Liver (tissue), 3 donors: ENCODE measurements around the gene MPC1.

Experiments used
- EGR1 ChIP-seq, 2 donors: IDR thresholded peaks; 2 replicates each; pipeline ENCODE4 v1.6.1; 2016 to 2018; ENCODE audit warnings: antibody characterized with exemption in 2 of 2, low read depth in 2 of 2
- FOXA1 ChIP-seq: IDR thresholded peaks from 2 replicates; pipeline ENCODE4 v1.6.1; 2016; ENCODE audit warnings: antibody characterized with exemption
- FOXA2 ChIP-seq: IDR thresholded peaks from 2 replicates; pipeline ENCODE4 v1.6.1; 2016; ENCODE audit warnings: antibody characterized with exemption
- GABPA ChIP-seq, 2 donors: IDR thresholded peaks in 1 of 2; conservative IDR thresholded peaks in 1 of 2; 2 replicates each; pipeline ENCODE4 v1.6.1; 2016; ENCODE audit warnings: antibody characterized with exemption in 2 of 2, mild to moderate bottlenecking in 1 of 2, moderate library complexity in 1 of 2
- JUND ChIP-seq, 2 donors: IDR thresholded peaks; 2 replicates each; pipeline ENCODE4 v1.6.1; 2016; ENCODE audit warnings: antibody characterized with exemption in 2 of 2
- RAD21 ChIP-seq, 2 donors: IDR thresholded peaks; 2 replicates each; pipeline ENCODE4 v1.6.1; 2016; ENCODE audit warnings: antibody characterized with exemption in 2 of 2, mild to moderate bottlenecking in 2 of 2
- SP1 ChIP-seq: IDR thresholded peaks from 2 replicates; pipeline ENCODE4 v1.6.1; 2018; ENCODE audit warnings: antibody characterized with exemption, mild to moderate bottlenecking
- TAF1 ChIP-seq: conservative IDR thresholded peaks from 2 replicates; pipeline ENCODE4 v1.6.1; 2016; ENCODE audit warnings: antibody characterized with exemption, mild to moderate bottlenecking
- YY1 ChIP-seq: IDR thresholded peaks from 2 replicates; pipeline ENCODE4 v1.6.1; 2016; ENCODE audit warnings: antibody characterized with exemption, mild to moderate bottlenecking
- TF ChIP-seq, protein P1 (sequence below): fragments of 150-350 bp; IDR thresholded peaks from 2 replicates; pipeline ENCODE4 v1.5.1; 2017; ENCODE audit warnings: improper control_type of control experiment, low read depth, low read length; ENCODE audit not compliant: missing input control
- TF ChIP-seq, protein P2 (sequence below): IDR thresholded peaks from 2 replicates; pipeline ENCODE4 v1.6.1; 2016; ENCODE audit warnings: antibody characterized with exemption, mild to moderate bottlenecking
- TF ChIP-seq, protein P3 (sequence below): IDR thresholded peaks from 2 replicates; pipeline ENCODE4 v1.6.1; 2016; ENCODE audit warnings: antibody characterized with exemption
- TF ChIP-seq, protein P4 (sequence below): IDR thresholded peaks from 2 replicates; pipeline ENCODE4 v1.6.1; 2016; ENCODE audit warnings: antibody characterized with exemption
- TF ChIP-seq, protein P5 (sequence below): IDR thresholded peaks from 2 replicates; pipeline ENCODE4 v1.6.1; 2016; ENCODE audit warnings: antibody characterized with exemption
- donor health status: healthy.
- donor health status: healthy.

DNA sequence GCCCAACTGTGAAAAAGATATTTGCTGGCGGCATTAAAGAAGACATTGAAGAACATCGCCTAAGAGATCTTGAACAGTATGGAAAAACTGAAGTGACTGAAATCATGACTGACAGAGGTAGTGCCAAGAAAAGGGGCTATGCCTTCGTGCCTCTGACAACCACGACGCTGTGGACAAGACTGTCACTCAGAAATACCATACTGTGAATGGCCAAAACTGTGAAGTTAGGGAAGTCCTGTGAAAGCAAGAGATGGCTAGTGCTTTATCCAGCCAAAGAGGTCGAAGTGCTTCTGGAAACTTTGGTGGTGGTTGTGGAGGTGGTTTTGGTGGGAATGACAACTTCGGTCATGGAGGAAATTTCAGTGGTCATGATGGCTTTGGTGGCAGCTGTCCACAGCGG is 47.9 kb downstream of the MPC1 start:
- TF ChIP-seq RAD21 (IDR thresholded peaks at IDR 0.05) (no peak), YY1 (no peak), GABPA (IDR thresholded peaks at IDR 0.05 in 1 of 2, conservative IDR thresholded peaks at IDR 0.05 in 1 of 2) (no peak), JUND (IDR thresholded peaks at IDR 0.05) (no peak), FOXA1 (no peak), TAF1 (no peak), EGR1 (IDR thresholded peaks at IDR 0.05; ENCODE audit: low read depth in 2 of 2) (no peak), SP1 (no peak), FOXA2 (no peak)
- TF ChIP-seq, protein P1, sequence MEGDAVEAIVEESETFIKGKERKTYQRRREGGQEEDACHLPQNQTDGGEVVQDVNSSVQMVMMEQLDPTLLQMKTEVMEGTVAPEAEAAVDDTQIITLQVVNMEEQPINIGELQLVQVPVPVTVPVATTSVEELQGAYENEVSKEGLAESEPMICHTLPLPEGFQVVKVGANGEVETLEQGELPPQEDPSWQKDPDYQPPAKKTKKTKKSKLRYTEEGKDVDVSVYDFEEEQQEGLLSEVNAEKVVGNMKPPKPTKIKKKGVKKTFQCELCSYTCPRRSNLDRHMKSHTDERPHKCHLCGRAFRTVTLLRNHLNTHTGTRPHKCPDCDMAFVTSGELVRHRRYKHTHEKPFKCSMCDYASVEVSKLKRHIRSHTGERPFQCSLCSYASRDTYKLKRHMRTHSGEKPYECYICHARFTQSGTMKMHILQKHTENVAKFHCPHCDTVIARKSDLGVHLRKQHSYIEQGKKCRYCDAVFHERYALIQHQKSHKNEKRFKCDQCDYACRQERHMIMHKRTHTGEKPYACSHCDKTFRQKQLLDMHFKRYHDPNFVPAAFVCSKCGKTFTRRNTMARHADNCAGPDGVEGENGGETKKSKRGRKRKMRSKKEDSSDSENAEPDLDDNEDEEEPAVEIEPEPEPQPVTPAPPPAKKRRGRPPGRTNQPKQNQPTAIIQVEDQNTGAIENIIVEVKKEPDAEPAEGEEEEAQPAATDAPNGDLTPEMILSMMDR, result no peak
- TF ChIP-seq, protein P2, sequence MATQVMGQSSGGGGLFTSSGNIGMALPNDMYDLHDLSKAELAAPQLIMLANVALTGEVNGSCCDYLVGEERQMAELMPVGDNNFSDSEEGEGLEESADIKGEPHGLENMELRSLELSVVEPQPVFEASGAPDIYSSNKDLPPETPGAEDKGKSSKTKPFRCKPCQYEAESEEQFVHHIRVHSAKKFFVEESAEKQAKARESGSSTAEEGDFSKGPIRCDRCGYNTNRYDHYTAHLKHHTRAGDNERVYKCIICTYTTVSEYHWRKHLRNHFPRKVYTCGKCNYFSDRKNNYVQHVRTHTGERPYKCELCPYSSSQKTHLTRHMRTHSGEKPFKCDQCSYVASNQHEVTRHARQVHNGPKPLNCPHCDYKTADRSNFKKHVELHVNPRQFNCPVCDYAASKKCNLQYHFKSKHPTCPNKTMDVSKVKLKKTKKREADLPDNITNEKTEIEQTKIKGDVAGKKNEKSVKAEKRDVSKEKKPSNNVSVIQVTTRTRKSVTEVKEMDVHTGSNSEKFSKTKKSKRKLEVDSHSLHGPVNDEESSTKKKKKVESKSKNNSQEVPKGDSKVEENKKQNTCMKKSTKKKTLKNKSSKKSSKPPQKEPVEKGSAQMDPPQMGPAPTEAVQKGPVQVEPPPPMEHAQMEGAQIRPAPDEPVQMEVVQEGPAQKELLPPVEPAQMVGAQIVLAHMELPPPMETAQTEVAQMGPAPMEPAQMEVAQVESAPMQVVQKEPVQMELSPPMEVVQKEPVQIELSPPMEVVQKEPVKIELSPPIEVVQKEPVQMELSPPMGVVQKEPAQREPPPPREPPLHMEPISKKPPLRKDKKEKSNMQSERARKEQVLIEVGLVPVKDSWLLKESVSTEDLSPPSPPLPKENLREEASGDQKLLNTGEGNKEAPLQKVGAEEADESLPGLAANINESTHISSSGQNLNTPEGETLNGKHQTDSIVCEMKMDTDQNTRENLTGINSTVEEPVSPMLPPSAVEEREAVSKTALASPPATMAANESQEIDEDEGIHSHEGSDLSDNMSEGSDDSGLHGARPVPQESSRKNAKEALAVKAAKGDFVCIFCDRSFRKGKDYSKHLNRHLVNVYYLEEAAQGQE, result no peak
- TF ChIP-seq, protein P3, sequence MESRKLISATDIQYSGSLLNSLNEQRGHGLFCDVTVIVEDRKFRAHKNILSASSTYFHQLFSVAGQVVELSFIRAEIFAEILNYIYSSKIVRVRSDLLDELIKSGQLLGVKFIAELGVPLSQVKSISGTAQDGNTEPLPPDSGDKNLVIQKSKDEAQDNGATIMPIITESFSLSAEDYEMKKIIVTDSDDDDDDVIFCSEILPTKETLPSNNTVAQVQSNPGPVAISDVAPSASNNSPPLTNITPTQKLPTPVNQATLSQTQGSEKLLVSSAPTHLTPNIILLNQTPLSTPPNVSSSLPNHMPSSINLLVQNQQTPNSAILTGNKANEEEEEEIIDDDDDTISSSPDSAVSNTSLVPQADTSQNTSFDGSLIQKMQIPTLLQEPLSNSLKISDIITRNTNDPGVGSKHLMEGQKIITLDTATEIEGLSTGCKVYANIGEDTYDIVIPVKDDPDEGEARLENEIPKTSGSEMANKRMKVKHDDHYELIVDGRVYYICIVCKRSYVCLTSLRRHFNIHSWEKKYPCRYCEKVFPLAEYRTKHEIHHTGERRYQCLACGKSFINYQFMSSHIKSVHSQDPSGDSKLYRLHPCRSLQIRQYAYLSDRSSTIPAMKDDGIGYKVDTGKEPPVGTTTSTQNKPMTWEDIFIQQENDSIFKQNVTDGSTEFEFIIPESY, result no peak
- TF ChIP-seq, protein P4, sequence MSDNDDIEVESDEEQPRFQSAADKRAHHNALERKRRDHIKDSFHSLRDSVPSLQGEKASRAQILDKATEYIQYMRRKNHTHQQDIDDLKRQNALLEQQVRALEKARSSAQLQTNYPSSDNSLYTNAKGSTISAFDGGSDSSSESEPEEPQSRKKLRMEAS, result no peak
- TF ChIP-seq, protein P5, sequence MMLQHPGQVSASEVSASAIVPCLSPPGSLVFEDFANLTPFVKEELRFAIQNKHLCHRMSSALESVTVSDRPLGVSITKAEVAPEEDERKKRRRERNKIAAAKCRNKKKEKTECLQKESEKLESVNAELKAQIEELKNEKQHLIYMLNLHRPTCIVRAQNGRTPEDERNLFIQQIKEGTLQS, result no peak
